M059J (cell line): ENCODE data around the gene CCDC13. TPM values are rescaled to one million over a fixed set of nuclear protein-coding genes. Genes with fewer than 3 reads are reported as not detected.
A peak's percentile ranks its signal among the peaks of the same experiment; 100 is the strongest.
"Not testable (repeated sequence)": the region's sequence is repeated elsewhere in the genome, so short reads cannot be mapped to it uniquely, and the experiment has no call there.

ENCODE experiments used
- DNase-seq: peaks from one replicate; pipeline ENCODE4 v3.0.0-alpha.2; 2012; ENCODE audit warnings: low read depth
- total RNA-seq: library from RNA; depleted of rRNA; stranded (reverse); fragments of >200 nt; shearing (Covaris generic); gene quantifications from 2 replicates; pipeline ENCODE4 v1.2.3, GENCODE V29; 2014; rRNA removed

The CCDC13 gene, protein sequence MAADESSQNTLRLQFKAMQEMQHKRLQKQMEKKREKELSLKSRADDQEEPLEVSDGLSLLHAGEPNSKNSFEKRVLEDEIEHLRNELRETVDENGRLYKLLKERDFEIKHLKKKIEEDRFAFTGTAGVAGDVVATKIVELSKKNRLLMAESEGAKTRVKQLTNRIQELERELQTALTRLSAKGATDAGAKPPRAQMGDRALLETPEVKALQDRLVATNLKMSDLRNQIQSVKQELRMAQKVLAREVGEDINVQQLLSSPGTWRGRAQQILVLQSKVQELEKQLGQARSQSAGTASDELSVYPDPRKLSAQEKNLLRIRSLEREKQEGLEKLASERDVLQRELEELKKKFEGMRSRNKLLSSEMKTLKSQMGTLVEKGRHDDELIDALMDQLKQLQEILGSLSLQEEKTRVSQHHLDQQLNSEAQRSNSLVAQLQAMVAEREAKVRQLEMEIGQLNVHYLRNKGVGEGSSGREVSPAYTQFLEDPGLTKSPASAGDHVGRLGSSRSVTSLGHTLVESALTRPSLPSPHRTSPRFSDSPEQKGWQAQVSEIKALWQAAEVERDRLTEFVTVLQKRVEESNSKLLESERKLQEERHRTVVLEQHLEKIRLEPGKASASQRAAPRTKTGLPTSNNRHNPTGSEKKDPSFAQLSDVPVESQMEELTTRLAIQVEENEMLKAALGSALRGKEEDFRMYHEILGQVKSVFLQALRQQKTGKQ
- 0.62 TPM in 1 of 2 replicates, not detected in the other for total RNA-seq

DNA sequence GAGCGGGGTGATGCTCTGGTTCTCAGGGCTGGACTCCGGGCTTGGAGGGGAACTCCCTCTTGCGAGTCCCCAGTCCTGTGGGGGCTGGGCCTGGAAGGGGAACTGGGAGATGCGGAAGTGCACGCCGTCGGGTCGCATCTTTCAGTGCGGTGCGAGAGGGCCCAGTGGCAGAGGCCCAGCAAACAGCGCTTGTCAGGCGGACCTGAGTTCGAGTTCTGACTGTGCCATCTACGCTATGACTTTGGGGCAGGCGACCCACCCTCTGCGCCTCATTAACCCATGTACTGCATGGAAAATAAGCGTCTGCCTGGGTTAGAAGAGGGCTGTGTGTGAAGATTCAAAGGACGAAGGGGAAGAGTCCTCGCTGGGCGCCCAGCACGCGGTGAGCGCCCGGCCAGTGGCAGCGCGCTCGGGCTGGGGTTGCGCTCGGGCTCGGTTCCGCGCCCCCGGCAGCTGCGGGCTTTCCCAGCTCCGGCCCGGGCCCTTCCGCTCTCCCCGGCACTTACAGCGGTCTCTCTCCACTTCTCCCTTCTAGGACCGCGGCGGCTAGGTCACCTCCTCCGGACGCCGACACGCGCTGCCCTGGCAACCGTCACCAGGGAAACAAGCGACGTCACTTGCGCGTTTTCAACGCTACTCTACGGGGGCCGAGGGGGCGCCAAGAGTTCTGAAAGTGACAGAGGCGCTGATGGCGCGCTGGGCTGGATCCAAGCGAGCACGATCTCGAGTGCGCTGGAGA lies at the start of gene CCDC13:
Gene CCDC13 (minus strand): TSS at position 584 of the 739 bp plus-strand sequence. CDS start 14,908 bp downstream, outside the sequence.
- peak; percentile 77 for DNase-seq

DNA sequence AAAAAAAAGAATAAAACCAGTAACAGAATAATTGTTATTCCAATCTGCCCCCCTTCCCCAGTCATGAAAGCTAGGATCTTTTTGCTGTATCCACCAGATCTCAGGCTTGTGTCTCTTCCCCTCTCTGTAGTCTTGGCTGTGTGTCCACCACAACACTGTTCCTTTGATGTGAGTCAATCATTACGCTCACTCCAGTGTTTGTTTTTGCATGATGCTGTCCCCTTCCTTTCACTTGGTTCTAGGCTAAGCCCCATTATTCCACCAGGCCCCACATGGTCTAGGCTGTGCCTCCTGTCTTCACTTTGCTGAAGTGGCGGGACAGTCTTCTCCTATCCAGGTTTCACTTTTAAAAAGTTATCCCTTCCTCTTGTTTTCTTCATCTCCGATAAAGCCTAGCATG lies 49.8 kb upstream of the CCDC13 start:
- DNase-seq = peak; percentile 11

- no peak for DNase-seq
Measured at GRCh38 chr3:42820746-42821051, 47.6 kb upstream of the CCDC13 start.

- peak; percentile 37 for DNase-seq
Measured at GRCh38 chr3:42819351-42819965, 46.4 kb upstream of the CCDC13 start.

DNA sequence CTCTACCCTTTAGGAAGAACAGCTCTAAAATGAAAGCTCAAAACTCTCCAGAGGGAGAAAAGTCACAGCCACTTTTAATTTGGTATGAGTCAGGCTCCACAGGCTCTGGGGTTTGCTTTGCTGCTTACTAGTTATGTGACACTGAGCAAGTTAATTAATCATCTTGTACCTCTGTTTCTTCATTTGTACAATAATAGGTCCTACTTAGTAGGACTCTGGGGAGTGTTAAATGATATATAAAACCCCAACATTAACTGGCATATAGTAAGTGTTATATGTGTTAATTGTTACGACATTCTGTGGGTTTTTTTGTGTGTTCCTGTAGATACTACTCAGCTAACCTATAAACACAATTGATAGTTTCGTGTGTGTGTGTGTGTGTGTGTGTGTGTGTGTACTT lies 42.8 kb upstream of the CCDC13 start:
- DNase-seq = peak; percentile 21

GRCh38 chr3:42814914-42815507 lies 42.0 kb upstream of the CCDC13 start:
- DNase-seq = peak; percentile 9

DNA sequence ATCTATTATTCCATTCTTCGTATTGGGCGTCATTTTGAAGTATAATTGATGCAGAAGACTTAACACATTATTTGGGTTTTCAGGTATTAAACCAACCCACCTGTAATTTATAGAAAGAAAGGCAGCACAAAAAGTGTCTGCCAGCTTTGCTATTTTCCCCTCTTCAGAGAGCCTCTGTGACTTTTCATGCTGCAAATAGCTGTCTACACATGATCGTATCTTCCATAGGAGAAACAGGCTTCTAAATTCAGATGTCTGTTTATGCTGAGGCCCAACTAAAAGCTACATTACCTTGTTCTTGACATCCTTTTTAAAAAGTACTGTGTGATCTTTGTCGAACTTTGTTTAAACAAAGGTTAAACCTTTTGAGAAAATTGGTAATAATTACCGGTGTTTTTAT lies 41.2 kb upstream of the CCDC13 start:
- DNase-seq = no peak

DNA sequence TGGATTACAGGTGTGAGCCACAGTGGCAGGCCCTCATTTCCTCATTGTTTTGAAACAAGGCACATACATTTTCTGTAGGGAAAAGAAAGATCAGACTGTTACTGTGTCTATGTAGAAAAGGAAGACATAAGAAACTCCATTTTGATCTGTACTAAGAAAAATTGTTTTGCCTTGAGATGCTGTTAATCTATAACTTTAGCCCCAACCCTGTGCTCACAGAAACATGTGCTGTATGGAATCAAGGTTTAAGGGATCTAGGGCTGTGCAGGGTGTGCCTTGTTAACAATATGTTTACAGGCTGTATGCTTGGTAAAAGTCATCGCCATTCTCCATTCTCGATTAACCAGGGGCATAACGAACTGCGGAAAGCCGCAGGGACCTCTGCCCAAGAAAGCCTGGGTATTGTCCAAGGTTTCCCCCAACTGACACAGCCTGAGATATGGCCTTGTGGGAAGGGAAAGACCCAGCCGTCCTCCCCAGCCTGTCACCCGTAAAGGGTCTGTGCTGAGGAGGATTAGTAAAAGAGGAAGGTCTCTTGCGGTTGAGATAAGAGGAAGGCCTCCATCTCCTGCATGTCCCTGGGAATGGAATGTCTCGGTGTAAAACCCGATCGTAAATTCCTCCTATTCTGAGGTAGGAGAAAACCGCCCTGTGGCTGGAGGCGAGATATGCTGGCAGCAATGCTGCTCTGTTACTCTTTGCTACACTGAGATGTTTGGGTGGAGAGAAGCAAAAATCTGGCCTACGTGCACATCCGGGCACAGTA lies 38.2 kb upstream of the CCDC13 start:
- DNase-seq = not testable (repeated sequence)

DNA sequence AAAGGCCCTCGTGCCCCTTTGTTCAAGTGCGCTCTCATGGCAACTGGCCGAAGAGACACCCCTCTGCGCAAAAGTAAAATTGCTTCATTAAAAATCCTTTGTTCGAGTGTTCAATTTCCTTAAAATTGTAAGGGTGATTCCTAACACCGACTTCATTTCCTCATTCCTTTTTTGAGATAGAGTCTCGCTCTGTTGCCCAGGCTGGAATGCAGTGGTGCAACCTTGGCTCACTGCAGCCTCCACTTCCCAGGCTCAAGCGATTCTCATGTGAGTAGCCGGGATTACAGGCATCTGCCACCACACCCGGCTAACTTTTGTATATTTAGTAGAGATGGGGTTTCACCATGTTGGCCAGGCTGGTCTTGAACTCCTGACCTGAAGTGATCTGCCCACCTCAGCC lies 37.7 kb upstream of the CCDC13 start:
- DNase-seq = not testable (repeated sequence)

DNA sequence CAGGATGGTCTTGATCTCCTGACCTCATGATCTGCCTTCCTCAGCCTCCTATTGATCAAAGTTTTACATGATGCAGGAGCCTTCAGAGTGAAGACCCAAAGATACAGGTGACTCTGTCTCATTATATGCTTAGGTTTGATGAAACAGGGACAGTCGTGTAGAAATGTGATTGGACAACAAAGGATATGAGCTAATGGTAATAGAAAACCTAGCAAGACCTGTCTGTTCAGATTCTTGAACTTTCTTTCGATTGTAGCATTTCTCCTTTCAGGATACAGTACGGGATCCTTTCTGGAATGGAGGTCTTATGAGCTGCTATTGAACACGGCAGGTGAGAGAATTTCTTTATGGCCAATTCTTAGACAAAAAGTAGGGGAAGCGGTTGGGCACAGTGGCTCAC lies 36.1 kb upstream of the CCDC13 start, which contains the start of gene ACKR2:
Gene ACKR2 (plus strand): TSS at position 244 of the 400 bp plus-strand sequence. CDS start 55,058 bp downstream, outside the sequence.
- DNase-seq = no peak

- DNase-seq = no peak
Measured at GRCh38 chr3:42807929-42808328, 34.9 kb upstream of the CCDC13 start.

- no peak for DNase-seq
Measured at GRCh38 chr3:42805141-42805821, 32.2 kb upstream of the CCDC13 start.

DNA sequence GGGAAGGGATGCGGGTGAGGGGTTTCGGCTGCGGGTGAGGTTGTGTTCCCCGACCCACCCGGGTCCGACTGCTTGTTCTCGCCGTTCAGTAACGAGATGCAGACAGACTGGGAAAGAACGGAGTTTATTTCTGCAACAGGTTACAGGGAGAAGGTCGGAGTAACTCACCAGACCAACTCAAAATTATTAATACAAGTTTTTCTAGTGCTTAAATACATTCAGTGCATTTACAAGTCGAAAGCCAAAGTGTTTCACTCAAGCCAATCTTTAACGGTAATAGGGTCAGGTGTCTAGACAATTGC lies 31.7 kb upstream of the CCDC13 start:
- DNase-seq = no peak

DNA sequence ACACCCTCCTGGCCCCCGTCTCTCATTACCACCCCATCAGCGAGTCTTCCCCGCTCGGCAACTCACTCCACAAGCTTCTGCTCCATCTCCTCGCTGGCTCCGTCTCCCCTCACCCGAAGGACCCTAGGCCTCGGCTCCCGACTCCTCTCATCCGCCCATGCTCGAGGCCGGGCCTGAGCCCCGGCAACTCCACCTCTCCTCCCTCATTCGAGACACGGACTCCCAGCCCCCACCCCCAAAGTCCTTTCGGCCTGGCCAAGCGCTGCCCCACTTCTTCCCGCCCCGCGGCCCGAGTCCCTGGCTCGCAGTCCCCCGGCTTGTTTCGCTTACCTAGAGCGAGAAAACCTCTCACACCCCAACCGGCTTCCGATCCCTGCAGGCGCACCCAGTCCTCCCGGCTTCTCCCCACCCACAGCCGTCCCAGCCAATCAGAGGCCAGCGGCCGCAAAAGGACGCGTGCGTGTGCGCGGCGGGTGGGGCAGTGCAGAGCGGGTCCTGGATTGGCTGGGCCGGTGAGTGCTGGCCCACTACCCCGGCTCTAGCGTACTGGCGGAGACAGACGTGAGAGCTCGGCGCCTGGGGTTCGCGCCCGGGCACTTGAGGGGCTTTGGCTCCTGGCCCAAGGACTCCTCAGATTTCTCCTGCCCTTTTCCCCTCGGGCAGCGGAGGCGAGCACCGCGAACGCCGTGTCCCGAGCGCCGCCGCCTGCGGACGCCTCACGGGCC lies 31.2 kb upstream of the CCDC13 start, which contains the start of gene HIGD1A:
Gene HIGD1A (minus strand): TSS at position 385 of the 725 bp plus-strand sequence. CDS start 10,237 bp downstream, outside the sequence.
- peak; percentile 92 for DNase-seq

- peak; percentile 34 for DNase-seq
Measured at GRCh38 chr3:42803414-42804105, 30.5 kb upstream of the CCDC13 start.

- no peak for DNase-seq
Measured at GRCh38 chr3:42802876-42803413, 29.9 kb upstream of the CCDC13 start.

DNA sequence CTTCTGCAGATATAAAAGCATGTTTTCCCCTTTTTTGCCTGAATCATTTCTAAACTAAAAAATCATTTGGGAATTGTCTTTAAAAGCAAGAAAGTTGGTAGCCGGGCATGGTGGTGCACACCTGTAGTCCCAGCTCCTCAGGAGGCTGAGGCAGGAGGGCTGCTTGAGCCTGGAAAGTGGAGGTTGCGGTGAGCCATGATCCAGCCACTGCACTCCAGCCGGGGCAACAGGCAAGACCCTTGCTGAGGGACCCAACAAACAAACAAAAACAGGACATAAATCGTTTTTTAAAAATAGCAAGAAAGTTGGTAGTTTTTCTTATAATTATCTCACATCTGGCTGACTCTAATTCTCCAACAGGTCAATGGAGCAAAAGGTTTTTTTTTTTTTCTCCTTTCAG lies 28.7 kb upstream of the CCDC13 start:
- no peak for DNase-seq

GRCh38 chr3:42801048-42801620 lies 28.1 kb upstream of the CCDC13 start:
- no peak for DNase-seq
